Amygdala (tissue), 56 donors: ENCODE measurements around the gene ZBTB32.
A peak's percentile ranks its signal among the peaks of the same experiment; 100 is the strongest.

Experiments used
- DNase-seq, 56 donors: peaks; one replicate each; lab custom pipeline; 2025; lab: John Stamatoyannopoulos, UW

The ZBTB32 gene

DNA sequence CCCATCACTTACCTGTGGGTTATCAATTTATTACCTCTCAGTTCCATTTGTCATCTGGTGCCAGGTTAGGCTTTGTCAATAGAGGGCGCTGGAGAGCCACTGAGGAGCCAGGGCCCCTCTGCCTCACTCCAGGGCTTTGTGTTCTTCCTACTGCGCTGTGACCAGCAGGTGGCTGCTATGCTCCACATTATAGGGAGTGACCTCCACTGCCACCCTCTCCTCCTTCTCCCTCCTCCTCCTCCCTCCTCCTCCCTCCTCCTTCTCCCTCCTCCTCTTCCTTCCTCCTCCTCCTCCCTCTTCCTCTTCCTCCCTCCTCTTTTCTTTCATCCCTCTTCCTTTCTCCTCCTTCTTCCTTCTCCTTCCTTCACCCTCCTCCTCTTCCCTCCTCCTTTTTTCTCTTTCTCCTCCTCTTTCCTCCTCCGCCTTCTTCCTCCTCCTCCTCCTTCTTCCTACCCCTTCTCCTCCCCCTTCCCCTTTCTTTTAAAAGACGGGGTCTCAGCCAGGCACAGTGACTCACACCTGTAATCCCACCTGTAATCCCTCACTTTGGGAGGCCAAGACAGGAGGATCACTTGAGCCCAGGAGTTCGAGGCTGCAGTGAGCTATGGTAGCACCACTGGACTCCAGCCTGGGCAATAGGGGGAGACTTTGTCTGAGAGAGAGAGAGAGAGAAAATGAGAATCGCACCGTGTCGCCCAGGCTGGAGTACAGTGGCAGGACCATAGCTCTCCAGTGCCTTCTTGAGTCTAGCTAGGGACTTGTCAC is 10.3 kb upstream of the ZBTB32 start:
- DNase-seq, result peak in 55 of 56 donors; percentile 4 to 92 (median 69)

DNA sequence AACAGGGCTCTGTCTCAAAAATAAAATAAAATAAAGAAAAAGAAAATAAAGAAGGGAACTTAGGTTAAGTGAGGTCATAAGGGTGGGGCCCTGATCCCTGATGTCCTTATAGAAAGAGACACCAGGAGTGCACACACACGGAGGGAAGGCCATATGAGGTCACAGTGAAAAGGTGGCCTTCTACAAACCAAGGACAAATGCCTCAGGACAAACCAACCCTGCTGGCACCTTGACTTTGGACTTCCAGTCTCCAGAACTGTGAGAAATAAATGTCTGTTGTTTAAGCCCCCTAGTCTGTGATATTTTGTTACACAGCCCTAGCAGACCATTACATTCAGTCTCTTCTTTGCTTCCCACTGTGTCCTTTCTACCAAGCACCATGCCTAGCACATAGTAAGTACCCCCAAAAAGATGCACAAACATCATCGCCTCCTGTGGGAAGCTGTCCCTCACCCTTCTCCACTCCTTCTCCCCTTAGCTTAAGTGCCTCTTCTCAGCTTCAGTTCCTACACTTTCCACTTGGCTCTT is 8.4 kb upstream of the ZBTB32 start:
- DNase-seq, result no peak

DNA sequence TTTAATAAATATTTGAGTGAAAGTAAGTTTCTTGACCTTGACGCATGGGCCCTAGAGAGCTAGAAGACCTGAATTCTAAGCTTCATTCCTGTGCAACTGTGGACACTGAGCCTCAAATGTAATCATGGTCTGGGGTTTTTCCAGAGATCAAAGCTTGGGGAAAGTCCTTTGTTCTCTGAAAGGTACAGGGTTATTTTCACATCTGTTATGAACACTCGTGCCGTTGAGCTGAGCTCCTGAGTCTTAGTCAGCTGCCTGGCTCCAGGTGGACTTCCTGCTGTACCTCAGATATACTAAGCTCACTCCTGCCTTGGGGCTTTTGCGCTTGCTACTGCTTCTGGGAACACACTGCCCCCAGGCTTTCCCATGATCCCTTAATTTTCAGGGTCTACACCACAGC is 7.5 kb upstream of the ZBTB32 start:
- no peak for DNase-seq

DNA sequence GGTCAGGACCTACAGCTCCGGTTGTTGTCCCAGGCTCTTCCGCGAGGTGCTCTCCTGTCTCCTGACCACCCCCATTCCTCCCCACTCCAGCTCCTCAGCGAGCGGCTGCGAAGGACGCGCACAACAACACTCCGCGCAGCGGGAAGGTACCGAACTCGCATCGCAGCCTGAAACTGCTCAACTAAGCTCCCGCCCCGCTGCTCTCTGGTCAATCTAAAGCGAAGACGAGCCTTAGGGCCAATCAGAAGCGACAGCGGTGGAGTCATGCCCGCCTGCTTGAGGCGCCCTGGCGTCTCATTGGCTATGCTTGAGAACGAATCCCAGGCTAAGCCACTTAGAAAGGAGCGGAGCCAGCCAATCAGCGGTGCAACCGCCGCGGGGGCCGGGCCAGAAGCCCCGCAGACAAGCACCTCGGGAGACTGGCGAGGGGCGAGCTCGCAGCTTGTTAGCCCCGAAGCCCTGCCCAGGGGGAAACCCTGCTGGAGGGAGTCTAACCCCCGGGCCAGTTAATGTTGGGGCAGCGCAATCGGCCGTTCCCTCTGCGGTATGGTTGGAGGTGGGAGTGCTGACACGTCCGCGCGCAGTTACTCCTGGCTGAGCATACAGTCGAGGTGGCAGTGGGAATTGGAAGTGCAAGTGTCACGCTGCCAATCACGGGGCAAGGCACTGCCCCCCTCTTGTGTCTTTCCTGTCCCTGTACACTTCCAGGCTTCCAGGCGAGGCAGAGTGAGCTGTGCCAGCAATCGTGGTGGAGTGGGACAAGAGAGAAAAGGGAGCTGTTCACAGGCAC is 1.9 kb upstream of the ZBTB32 start:
- DNase-seq, result peak; percentile 45 to 99 (median 95)

DNA sequence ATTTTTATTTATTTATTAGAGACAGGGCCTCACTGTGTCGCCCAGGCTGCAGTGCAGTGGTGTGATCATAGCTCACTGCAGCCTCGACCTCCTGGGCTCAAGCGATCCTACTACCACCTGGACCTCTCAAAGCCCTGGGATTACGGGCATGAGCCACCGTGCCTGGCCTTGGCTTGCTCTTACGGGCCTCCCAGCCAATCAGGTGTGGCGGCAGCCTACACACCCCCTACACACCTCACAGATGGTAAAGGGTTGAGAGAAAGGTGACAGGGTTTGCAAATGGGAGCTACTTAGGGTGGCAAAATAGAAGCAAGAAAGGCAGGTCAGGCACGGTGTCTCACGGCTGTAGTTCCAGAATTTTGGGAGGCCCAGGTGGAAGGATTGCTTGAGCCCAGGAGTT is 1.0 kb upstream of the ZBTB32 start:
- DNase-seq, result no peak

DNA sequence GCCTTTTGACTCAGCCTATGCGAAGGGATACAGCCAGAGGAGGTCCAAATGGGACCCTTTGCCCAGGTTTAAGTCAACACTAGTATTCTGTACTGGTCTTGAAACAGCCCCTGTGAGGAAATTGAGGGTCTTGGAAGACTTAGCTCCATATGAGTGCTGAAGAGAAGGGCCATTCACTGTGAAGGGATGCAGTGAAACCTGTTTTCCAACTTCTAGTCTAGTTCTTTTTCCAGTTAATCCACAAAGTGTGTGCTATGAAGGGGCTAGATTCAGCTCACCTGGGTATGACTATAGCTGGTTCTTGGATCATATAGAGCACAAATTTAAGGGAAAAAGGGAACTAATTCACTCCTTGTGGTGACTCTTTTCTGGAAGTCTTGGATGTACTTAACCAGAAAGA is 4.0 kb downstream of the ZBTB32 start:
- DNase-seq, result no peak

DNA sequence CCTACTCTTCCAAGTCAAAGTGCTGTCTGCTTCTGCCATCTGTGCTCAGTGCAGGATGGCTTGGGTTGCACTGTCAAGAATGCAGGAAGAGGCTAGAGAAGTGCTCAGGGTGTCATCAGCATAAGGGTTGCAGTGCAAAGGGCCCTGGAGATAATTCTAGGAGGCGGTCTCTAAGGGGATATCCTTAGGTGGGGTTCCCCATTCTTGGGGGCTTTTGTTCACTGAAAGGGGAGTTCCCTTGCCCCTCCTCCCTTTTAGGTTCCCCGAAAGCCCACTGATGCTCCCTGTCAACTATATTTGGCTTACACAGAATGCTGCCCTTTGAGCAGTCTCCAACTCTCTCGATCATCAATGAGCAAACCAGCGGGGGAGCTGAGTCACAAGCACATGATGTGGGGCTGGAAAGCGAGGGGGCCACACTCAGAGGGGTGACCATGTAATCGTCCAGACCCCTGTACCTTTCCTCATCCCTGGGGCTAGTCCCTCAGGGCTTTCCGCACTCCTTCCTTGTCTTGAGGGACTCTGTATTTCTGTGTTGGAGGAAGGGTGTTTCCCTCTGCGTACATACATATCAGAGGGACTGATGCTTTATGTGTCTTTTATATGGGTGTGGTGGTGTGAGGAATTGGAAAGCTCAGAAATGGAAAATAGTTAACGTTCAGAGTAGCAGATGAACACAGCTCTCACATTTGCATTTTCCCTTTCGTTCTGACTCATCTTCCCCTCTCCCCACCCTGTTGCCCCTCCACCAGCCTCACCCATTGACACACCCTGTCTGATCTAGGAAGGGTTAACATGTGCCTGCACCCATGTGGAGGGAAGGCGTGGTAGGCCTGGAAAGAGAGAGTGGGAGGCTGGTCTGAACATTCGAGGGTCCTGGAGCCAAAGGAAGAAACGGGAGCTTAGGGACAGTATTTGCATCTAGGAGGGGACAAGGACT is 6.7 kb downstream of the ZBTB32 start:
- peak in 1 of 56 donors; percentile 10 for DNase-seq

DNA sequence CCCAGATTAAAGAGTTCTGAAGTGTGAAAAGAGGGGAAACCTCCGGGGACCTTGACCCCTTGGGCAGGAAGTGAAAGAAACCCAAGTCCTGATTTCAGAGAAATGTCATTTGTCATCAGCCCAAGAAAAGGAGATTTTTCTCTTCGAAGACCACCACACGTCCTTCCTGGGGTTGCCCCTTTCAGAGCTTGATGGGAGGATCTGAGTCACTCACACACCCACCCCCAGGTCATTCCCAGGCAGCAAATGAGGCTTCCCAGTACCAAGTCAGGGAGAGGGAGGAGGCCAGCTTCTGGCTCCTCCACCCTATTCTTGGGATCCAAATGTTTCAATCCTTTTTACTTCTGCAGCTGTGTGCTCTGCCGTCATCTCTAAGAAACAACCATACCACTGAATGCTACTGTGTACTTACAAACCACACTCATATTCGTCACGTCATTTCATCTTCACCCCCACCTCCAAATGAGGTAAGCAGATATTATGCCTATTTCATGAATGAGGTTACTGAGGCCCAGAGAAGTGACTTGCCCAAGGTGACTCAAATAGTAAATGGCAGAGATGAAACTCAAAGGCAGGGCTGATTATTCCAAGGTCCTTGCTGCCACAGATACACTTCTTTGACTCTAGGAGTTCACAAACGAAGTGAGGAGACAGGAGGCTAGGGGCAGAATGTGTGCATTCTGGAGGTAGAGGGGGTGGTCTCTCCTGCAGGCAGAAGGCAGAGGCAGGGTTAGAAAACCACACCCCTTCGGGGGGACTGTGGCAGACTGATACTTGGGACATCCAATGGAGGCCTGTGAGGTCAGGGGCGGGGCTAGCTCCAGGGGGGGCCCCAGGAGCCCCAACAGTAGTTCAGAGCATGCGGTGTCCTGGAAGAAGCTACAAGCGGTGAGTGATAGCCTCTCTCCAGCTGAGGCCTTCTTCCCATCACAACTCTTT is 8.5 kb downstream of the ZBTB32 start:
- no peak for DNase-seq

DNA sequence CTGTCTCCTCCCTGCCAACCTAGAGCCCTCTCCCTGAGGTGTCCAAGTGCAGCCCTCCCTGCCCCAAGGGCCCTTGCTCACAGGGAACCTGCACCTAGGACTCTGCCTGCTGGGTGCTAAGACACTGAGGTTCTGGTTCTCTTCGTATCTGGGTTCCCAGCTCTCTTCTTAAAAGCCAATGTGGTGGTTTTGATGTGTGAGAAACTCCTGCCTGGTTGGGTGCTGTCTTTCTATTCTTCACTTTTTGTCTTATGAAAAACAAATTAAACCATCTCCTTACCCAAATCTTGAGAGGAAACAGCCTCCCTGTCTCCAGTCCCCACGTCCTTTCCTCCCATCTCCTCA is 9.1 kb downstream of the ZBTB32 start:
- DNase-seq, result no peak

DNA sequence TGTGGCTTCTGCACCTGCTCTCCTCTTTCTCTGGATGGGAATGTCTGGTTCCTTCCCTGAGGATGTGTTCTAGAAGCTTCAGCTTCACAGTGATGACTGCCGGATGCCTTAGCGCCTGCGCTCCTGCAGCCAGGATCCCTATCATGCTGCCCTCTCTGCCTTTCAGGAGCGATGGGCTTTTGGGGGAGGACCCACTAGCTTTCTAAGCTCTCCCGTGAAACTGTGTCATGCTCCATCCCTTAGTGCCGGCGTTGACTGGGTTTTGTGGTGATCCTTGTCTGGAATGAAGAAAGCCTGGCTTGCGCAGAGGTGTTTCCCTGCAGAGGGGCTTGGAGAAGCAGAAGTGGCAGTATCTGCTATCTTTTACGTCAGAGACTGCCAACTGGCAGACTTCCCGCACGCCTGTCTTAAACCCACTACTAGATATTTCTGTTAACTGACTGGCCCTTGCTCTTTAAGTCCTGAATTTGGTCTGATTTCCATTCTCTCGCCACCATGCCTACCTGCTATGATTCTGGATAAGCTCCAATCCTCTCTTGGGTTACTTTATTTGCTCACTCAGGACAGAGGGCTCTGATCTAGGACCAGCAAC is 9.6 kb downstream of the ZBTB32 start:
- DNase-seq, result no peak

- DNase-seq, result no peak
Observed at GRCh38 chr19:35714601-35715354, 10.4 kb downstream of the ZBTB32 start.

DNA sequence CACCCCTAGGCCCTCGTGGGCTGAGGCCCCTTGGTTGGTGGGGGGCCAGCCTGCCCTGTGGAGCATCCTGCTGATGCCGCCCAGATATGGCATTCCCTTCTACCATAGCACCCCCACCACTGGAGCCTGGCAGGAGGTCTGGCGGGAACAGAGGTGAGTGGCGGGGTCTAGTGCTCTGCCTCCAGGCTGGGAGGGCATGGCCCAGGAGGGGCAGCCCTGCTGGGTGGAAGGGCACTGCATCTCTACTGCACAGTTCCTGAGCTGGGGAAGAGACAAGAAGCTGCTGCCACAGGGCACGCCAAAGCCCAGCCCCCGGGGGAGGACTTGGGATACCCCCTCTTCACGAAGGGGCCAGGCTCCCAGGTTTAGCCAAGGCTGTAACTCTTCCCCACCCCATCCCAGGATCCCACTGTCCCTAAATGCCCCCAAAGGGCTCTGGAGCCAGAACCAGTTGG is 11.0 kb downstream of the ZBTB32 start:
- no peak for DNase-seq

DNA sequence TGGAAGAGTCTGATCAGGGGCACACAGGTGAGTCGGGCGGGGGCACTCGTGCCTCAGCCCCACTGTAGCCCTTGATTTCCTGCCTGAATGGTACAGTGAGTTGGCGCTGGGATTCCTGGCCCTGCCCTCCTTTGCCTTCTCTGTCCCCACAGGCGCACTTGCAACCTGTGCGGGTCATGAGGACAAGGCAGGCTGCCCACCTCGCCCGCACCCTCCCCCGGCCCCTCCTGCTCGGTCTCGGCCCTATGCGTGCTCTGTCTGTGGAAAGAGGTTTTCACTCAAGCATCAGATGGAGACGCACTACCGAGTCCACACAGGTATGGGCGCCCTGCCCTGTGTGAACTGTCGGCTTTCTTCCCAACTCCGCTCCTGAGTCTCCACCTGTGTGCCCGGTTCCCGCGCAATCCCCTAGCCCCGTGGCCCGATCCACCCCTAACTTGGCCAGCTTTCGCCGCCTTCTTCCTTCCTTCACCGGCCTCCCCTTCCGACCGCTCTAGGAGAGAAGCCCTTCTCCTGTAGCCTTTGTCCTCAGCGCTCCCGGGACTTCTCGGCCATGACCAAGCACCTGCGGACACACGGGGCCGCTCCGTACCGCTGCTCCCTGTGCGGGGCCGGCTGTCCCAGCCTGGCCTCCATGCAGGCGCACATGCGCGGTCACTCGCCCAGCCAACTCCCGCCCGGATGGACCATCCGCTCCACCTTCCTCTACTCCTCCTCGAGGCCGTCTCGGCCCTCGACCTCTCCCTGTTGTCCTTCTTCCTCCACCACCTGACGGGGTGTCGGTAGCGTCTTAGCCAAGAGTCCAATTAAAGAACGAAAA is 11.8 kb downstream of the ZBTB32 start:
- DNase-seq, result peak in 40 of 56 donors; percentile 22 to 81 (median 64)

- DNase-seq, result peak; percentile 47 to 97 (median 84)
Observed at GRCh38 chr19:35716801-35717664, 12.7 kb downstream of the ZBTB32 start.

GRCh38 chr19:35717665-35718344 is 13.4 kb downstream of the ZBTB32 start, which contains the start of gene KMT2B:
KMT2B (plus strand) TSS chr19:35718003; CDS start chr19:35718019, 16 bp downstream.
- DNase-seq, result peak in 29 of 56 donors; percentile 47 to 98 (median 90)
